ENCODE results near the gene PCYOX1L.

DNA sequence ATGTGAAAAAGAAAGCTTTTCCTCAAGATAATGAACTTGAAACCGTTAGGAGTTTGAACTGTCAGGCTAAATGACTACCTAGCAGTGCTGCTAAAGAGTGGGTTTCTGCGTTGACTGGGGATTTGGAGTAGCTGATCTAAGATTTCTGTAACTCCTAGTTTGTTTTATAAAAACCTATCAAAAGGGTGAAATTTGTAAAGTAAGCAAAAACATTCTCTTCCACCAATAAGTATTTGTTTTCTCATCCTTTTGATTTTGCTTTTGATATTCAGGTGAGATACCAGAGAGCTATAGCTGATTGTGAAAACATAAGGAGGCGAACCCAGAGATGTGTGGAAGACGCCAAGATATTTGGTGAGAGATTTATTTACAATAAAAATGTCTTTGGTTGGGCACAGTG lies 8.5 kb upstream of the PCYOX1L start:
- TF ChIP-seq, protein P1, sequence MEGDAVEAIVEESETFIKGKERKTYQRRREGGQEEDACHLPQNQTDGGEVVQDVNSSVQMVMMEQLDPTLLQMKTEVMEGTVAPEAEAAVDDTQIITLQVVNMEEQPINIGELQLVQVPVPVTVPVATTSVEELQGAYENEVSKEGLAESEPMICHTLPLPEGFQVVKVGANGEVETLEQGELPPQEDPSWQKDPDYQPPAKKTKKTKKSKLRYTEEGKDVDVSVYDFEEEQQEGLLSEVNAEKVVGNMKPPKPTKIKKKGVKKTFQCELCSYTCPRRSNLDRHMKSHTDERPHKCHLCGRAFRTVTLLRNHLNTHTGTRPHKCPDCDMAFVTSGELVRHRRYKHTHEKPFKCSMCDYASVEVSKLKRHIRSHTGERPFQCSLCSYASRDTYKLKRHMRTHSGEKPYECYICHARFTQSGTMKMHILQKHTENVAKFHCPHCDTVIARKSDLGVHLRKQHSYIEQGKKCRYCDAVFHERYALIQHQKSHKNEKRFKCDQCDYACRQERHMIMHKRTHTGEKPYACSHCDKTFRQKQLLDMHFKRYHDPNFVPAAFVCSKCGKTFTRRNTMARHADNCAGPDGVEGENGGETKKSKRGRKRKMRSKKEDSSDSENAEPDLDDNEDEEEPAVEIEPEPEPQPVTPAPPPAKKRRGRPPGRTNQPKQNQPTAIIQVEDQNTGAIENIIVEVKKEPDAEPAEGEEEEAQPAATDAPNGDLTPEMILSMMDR (IDR thresholded peaks at IDR 0.05; ENCODE audit: low read depth, low read length), result no peak
- TF ChIP-seq EZH2phosphoT487 (IDR thresholded peaks at IDR 0.05; ENCODE audit: low read depth), result no peak
